Prostate gland (tissue), 2 donors: ENCODE measurements around the gene LPP. TPM values are rescaled to one million over a fixed set of nuclear protein-coding genes. Genes with fewer than 3 reads are reported as not detected.

ENCODE experiments used
- DNase-seq: peaks from one replicate; pipeline ENCODE4 v3.0.0-alpha.2; 2019; ENCODE audit warnings: low spot score
- H3K27ac ChIP-seq, 2 donors: fragments of 200-600 bp; sonication (generic); 2 replicates each; pipeline ENCODE4 v1.5.1; 2017 to 2019
- H3K27me3 ChIP-seq: fragments of 200-600 bp; sonication (generic); replicated peaks from 2 replicates; pipeline ENCODE4 v1.5.1; 2019; ENCODE audit not compliant: insufficient read depth
- H3K36me3 ChIP-seq, 2 donors: fragments of 200-600 bp; sonication (generic); 1 replicate in 1 of 2; 2 replicates in 1 of 2; pipeline versions ENCODE4 v1.5.1 to v1.8.1; 2017 to 2019
- H3K4me1 ChIP-seq: fragments of 200-600 bp; sonication (generic); replicated peaks from 2 replicates; pipeline ENCODE4 v1.5.1; 2019
- H3K4me3 ChIP-seq, 2 donors: fragments of 200-600 bp; sonication (generic); 2 replicates each; pipeline ENCODE4 v1.5.1; 2017 to 2019
- H3K9me3 ChIP-seq: fragments of 200-600 bp; sonication (generic); 2 replicates; pipeline ENCODE4 v1.5.1; 2017
- POLR2A ChIP-seq: fragments of 450-650 bp; IDR thresholded peaks from one replicate; pipeline ENCODE4 v1.6.1; 2016; ENCODE audit warnings: antibody characterized with exemption, mild to moderate bottlenecking
- POLR2AphosphoS5 ChIP-seq: sonication (generic); formaldehyde crosslinking; IDR thresholded peaks from one replicate; pipeline ENCODE4 v1.6.1; 2017; ENCODE audit warnings: antibody characterized with exemption
- WGBS: methylation state at CpG from one replicate; pipeline ENCODE4 v1.1.5; 2018; 5-methylcytosine and 5-hydroxymethylcytosine counted together
- intact Hi-C: fragments of 100-400 bp; cut with DNase I; formaldehyde crosslinking; loops from one replicate; pipeline ENCODE4 v1.14.2; 2022
- total RNA-seq, 2 donors: library from RNA; depleted of rRNA; stranded (reverse); fragments of >200 nt; gene quantifications; one replicate each; pipeline ENCODE4 v1.1.0, GENCODE V29; 2016
- TF ChIP-seq, protein P1 (sequence below), 4 experiments: fragments of 200-600 bp in 2 of 4; fragments of 450-650 bp in 2 of 4; sonication (generic) in 2 of 4; IDR thresholded peaks; 1 replicate in 3 of 4; 2 replicates in 1 of 4; pipeline ENCODE4 v1.5.1; 2016 to 2019; ENCODE audit warnings: antibody characterized with exemption in 4 of 4, mild to moderate bottlenecking in 2 of 4, moderate library complexity in 2 of 4

The LPP gene
- total RNA-seq, 2 donors from 2014 or later: 219 to 248 TPM

DNA sequence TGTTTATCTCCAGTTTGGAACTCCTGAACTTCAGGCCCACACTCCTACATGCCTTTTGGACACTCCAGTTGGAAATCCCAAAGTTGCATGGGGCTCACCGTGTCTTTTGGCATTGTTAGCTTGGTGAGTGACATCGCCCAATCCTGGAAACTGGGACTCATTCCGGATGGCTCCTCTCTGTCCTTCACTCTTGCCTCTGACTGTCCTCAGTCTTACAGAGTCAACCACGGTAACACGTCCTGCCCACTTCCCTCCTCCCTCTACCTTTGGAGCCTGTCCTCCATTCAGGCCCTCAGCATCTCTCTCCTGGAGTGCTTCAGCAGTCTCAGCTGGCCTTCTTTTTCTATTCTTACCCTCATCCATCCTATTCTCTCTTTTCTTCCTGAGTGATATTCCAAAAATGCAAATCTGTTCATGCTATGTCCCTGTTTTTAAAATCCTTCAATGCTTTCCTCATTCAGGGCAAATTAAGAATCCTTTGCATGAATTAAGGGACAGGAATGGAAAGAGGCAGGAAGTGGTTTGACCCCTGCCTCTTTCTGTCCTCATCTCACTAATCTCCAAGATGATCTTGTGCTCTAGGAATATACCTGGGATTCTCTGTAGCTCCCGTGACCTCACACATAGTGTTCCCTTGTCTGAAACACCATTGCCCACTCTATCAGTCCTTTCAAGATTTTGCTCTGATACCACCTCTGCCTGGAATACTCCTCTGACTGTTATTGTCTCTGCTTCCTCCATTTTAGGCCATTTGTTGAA, 42.5 kb downstream of the LPP start:
- Histone ChIP-seq H3K27ac (no peak overlapping the region), H3K36me3 (no peaks in the 10 kb centered on the region), H3K9me3 (no peaks in the 10 kb centered on the region), H3K27me3 (no peaks in the 10 kb centered on the region), H3K4me3 (no peak overlapping the region), H3K4me1 (no peaks in the 10 kb centered on the region)
- intact Hi-C loops: no loop called here
- WGBS: 89% methylated on average over 6 of the region's 6 CpGs
- no peak for DNase-seq
- no peak for TF ChIP-seq POLR2A
- TF ChIP-seq, protein P1, sequence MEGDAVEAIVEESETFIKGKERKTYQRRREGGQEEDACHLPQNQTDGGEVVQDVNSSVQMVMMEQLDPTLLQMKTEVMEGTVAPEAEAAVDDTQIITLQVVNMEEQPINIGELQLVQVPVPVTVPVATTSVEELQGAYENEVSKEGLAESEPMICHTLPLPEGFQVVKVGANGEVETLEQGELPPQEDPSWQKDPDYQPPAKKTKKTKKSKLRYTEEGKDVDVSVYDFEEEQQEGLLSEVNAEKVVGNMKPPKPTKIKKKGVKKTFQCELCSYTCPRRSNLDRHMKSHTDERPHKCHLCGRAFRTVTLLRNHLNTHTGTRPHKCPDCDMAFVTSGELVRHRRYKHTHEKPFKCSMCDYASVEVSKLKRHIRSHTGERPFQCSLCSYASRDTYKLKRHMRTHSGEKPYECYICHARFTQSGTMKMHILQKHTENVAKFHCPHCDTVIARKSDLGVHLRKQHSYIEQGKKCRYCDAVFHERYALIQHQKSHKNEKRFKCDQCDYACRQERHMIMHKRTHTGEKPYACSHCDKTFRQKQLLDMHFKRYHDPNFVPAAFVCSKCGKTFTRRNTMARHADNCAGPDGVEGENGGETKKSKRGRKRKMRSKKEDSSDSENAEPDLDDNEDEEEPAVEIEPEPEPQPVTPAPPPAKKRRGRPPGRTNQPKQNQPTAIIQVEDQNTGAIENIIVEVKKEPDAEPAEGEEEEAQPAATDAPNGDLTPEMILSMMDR (IDR thresholded peaks at IDR 0.05): no peak
- TF ChIP-seq POLR2AphosphoS5: no peak

DNA sequence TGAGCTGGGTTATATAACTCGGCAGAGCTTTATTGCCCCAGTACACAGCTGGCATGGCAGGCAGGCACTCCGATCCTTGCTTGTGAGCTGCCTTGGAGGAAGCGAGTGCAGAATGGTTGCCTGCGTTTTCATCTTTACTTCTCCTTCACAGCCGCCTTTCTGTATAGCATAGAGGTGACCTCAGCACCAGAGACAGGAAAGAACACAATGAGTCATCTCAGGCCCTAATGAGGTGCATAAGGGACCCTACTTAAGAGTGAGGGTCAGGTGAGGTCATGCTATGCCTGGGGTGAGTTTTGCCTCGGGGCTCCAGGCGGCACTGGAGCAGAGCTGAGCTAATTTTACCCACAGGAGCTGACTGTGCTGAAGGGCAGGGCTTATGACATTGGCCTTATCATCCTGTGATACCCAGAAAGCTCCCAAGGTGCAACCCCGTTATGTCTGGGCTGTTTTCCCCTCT, 43.5 kb downstream of the LPP start:
- WGBS: 79% methylated on average over 8 of the region's 8 CpGs
- H3K27ac ChIP-seq: no peak overlapping the region

DNA sequence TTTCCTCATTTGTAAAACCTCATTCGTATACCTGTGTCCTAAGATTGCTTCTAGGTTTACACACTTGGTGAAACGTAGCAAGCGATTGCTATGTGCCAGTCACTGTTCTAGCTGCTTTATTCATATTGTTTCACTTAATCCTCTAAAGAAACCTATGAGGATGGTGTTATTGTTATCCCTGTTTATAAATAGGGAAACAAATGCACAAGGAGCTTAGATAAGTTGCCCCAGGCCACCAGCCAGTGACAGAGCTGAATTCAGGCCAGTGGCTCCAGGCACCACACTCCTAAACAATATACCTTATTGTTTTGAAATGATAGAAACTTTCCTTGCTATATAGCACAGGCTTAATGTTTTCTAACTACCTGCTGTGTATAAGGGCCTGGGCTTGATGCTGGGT, 44.0 kb downstream of the LPP start:
- Histone ChIP-seq H3K27me3 (no peaks in the 10 kb centered on the region), H3K27ac (no peak overlapping the region), H3K4me1 (no peaks in the 10 kb centered on the region), H3K36me3 (no peaks in the 10 kb centered on the region), H3K9me3 (no peaks in the 10 kb centered on the region), H3K4me3 (no peak overlapping the region)
- 93% methylated on average over 3 of the region's 3 CpGs for WGBS
- intact Hi-C loops: no loop called here
- no peak for DNase-seq
- TF ChIP-seq, protein P1 (IDR thresholded peaks at IDR 0.05): no peak
- TF ChIP-seq POLR2AphosphoS5 (no peak), POLR2A (no peak)

More for the DNA sequence above, 43.5 kb downstream of the LPP start:
- intact Hi-C loops: no loop called here
- Histone ChIP-seq H3K4me1 (no peaks in the 10 kb centered on the region), H3K27me3 (no peaks in the 10 kb centered on the region), H3K36me3 (no peaks in the 10 kb centered on the region), H3K9me3 (no peaks in the 10 kb centered on the region), H3K4me3 (no peak overlapping the region)
- DNase-seq: no peak
- TF ChIP-seq, protein P1 (IDR thresholded peaks at IDR 0.05): no peak
- TF ChIP-seq POLR2AphosphoS5: no peak
- no peak for TF ChIP-seq POLR2A

DNA sequence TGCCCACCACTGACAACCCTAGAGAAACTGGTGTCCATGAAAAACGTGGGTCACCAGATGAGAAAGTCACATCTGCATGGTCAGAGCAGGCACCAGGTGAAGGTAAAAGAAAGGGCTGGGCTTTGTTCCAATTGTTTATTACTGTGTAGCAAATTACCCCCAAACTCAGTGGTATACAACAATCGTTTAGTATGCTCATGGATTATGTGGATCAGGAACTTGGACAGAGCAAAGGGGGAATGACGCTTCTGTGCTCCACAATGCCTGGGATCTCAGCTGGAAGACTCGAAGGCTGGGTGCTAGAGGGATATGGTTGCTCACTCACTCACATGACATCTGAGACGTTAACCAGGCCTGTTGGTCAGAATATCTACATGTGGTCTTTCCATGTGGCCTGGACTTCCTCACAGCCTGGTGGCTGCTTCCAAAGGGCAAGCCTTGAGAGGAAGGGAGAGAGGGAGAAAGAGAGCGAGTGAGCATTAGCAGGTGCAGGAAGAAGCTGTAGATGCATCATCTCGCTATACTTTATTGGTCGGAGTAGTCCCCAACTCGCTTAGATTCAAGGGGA, 44.9 kb downstream of the LPP start:
- Histone ChIP-seq H3K4me3 (no peak overlapping the region), H3K27me3 (no peaks in the 10 kb centered on the region), H3K36me3 (no peaks in the 10 kb centered on the region), H3K27ac (no peak overlapping the region), H3K9me3 (no peaks in the 10 kb centered on the region), H3K4me1 (no peaks in the 10 kb centered on the region)
- DNase-seq: no peak
- 89% methylated on average over 9 of the region's 9 CpGs for WGBS
- intact Hi-C loops: no loop called here
- TF ChIP-seq POLR2A (no peak), POLR2AphosphoS5 (no peak)
- TF ChIP-seq, protein P1 (IDR thresholded peaks at IDR 0.05): no peak

DNA sequence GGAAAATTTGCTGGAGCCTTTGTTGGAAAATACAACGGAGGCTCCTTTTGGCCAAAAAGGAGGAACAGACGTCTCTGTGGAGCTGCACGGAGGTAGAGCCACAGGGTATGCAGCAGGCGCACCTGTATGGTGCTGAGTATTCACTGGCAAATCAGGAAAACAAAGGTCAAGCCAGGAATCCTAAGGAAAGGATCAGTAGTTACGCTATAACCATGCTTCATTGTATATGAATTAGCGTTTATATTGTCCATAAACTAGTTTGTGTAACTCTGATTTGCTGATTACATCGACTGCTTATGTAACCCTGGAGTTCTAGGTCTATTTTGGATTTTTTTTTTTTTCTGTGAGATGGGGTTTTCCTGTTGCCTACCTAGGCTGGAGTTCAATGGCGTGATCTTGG, 45.4 kb downstream of the LPP start:
- intact Hi-C loops: no loop called here
- no peaks in the 10 kb centered on the region for H3K36me3 ChIP-seq
- H3K27ac ChIP-seq: no peak overlapping the region
- no peaks in the 10 kb centered on the region for H3K27me3 ChIP-seq
- no peak for TF ChIP-seq POLR2AphosphoS5
- TF ChIP-seq, protein P1 (IDR thresholded peaks at IDR 0.05): no peak
- TF ChIP-seq POLR2A: no peak
- WGBS: 91% methylated on average over 8 of the region's 8 CpGs
- H3K9me3 ChIP-seq: no peaks in the 10 kb centered on the region
- no peaks in the 10 kb centered on the region for H3K4me1 ChIP-seq
- H3K4me3 ChIP-seq: no peak overlapping the region
- DNase-seq: no peak
